Neural progenitor cell (in vitro differentiated cells): ENCODE measurements around the gene IKBKE.

Source experiments
- CTCF ChIP-seq: fragments of 200-600 bp; sonication (generic); IDR thresholded peaks from 2 replicates; pipeline ENCODE4 v1.5.1; 2017; ENCODE audit warnings: antibody characterized with exemption, mild to moderate bottlenecking
- EZH2 ChIP-seq: fragments of 200-600 bp; sonication (generic); IDR thresholded peaks from 2 replicates; pipeline ENCODE4 v1.6.1; 2017; ENCODE audit warnings: antibody characterized with exemption, mild to moderate bottlenecking, moderate library complexity
- EZH2phosphoT487 ChIP-seq: fragments of 200-600 bp; sonication (generic); IDR thresholded peaks from 2 replicates; pipeline ENCODE4 v1.6.1; 2017; ENCODE audit warnings: antibody characterized with exemption

GRCh38 chr1:206498685-206499084 lies 28.4 kb downstream of the IKBKE start:
- TF ChIP-seq CTCF (no peak), EZH2phosphoT487 (no peak), EZH2 (no peak)
